ENCODE results near the gene ACAP2.
A peak's percentile ranks its signal among the peaks of the same experiment; 100 is the strongest.
"Not testable (repeated sequence)": the region's sequence is repeated elsewhere in the genome, so short reads cannot be mapped to it uniquely, and the experiment has no call there.

ACAP2 gene

GRCh38 chr3:195441992-195442572 is 738 bp downstream of the ACAP2 start:
- peak; percentile 34 for DNase-seq (ENCODE audit: low read depth)

GRCh38 chr3:195441476-195441991 is 1.3 kb downstream of the ACAP2 start:
- DNase-seq (ENCODE audit: low read depth), result peak; percentile 71

- DNase-seq (ENCODE audit: low read depth), result peak; percentile 3
These were observed 1.8 kb downstream of the ACAP2 start for GRCh38 chr3:195441051-195441450.

GRCh38 chr3:195440379-195440778 is 2.4 kb downstream of the ACAP2 start:
- DNase-seq (ENCODE audit: low read depth), result no peak

GRCh38 chr3:195438371-195438770 is 4.4 kb downstream of the ACAP2 start:
- DNase-seq (ENCODE audit: low read depth), result no peak

- DNase-seq (ENCODE audit: low read depth), result no peak
These were observed 17.0 kb downstream of the ACAP2 start for GRCh38 chr3:195425849-195426248.

GRCh38 chr3:195423818-195424217 is 19.0 kb downstream of the ACAP2 start:
- DNase-seq (ENCODE audit: low read depth), result no peak

GRCh38 chr3:195421400-195421799 is 21.4 kb downstream of the ACAP2 start:
- no peak for DNase-seq (ENCODE audit: low read depth)

GRCh38 chr3:195416795-195417194 is 26.0 kb downstream of the ACAP2 start:
- DNase-seq (ENCODE audit: low read depth), result no peak

- DNase-seq (ENCODE audit: low read depth), result peak; percentile 62
These were observed 31.0 kb downstream of the ACAP2 start for GRCh38 chr3:195411836-195412235.

- DNase-seq (ENCODE audit: low read depth), result no peak
These were observed 32.3 kb downstream of the ACAP2 start for GRCh38 chr3:195410546-195410945.

GRCh38 chr3:195407531-195408409 is 35.0 kb downstream of the ACAP2 start:
- no peak for DNase-seq (ENCODE audit: low read depth)

GRCh38 chr3:195405651-195406050 is 37.2 kb downstream of the ACAP2 start:
- no peak for DNase-seq (ENCODE audit: low read depth)

GRCh38 chr3:195403841-195404408 is 38.9 kb downstream of the ACAP2 start:
- peak; percentile 64 for DNase-seq (ENCODE audit: low read depth)

- no peak for DNase-seq (ENCODE audit: low read depth)
These were observed 39.6 kb downstream of the ACAP2 start for GRCh38 chr3:195403244-195403643.

- no peak for DNase-seq (ENCODE audit: low read depth)
These were observed 40.9 kb downstream of the ACAP2 start for GRCh38 chr3:195401943-195402342.

- not testable (repeated sequence) for DNase-seq (ENCODE audit: low read depth)
These were observed 44.4 kb downstream of the ACAP2 start for GRCh38 chr3:195398460-195398859.

GRCh38 chr3:195397524-195397923 is 45.3 kb downstream of the ACAP2 start:
- no peak for DNase-seq (ENCODE audit: low read depth)

- no peak for DNase-seq (ENCODE audit: low read depth)
These were observed 47.5 kb downstream of the ACAP2 start for GRCh38 chr3:195395208-195395816.

- peak; percentile 20 for DNase-seq (ENCODE audit: low read depth)
These were observed 48.1 kb downstream of the ACAP2 start for GRCh38 chr3:195394700-195395099.

GRCh38 chr3:195394024-195394423 is 48.8 kb downstream of the ACAP2 start:
- DNase-seq (ENCODE audit: low read depth), result no peak

GRCh38 chr3:195388380-195388779 is 54.4 kb downstream of the ACAP2 start:
- DNase-seq (ENCODE audit: low read depth), result no peak

GRCh38 chr3:195386739-195387138 is 56.1 kb downstream of the ACAP2 start:
- no peak for DNase-seq (ENCODE audit: low read depth)
